Mesenchymal stem cell (in vitro differentiated cells and primary cell): ENCODE measurements around the gene NDUFAF2.

ENCODE experiments used
- DNase-seq: peaks from one replicate; pipeline ENCODE4 v3.0.0-alpha.2; 2013
- H2AFZ ChIP-seq: one replicate; pipeline ENCODE4 v1.6.1; 2013; ENCODE audit warnings: low read depth, mild to moderate bottlenecking, control low read depth, inconsistent platforms, low read length, moderate library complexity
- H2AK5ac ChIP-seq: 2 replicates; pipeline ENCODE4 v1.6.1; 2013; ENCODE audit warnings: low read length, moderate library complexity, mild to moderate bottlenecking, inconsistent platforms; ENCODE audit not compliant: severe bottlenecking
- H2BK120ac ChIP-seq: one replicate; pipeline ENCODE4 v1.6.1; 2013; ENCODE audit warnings: low read depth, mild to moderate bottlenecking, inconsistent platforms, low read length, moderate library complexity
- H2BK12ac ChIP-seq, 2 experiments: one replicate each; pipeline ENCODE4 v1.6.1; 2013; ENCODE audit warnings: inconsistent platforms in 2 of 2, low read length in 2 of 2, mild to moderate bottlenecking in 2 of 2, moderate library complexity in 2 of 2, control low read depth in 1 of 2
- H2BK15ac ChIP-seq: one replicate; pipeline ENCODE4 v1.6.1; 2013; ENCODE audit warnings: mild to moderate bottlenecking, low read depth, inconsistent platforms; ENCODE audit not compliant: poor library complexity, severe bottlenecking
- H2BK5ac ChIP-seq: 2 replicates; pipeline ENCODE4 v1.6.1; 2013; ENCODE audit warnings: low read depth, mild to moderate bottlenecking, low read length, control low read depth, inconsistent platforms; ENCODE audit not compliant: poor library complexity, severe bottlenecking
- H3K14ac ChIP-seq, 2 experiments: one replicate each; pipeline ENCODE4 v1.6.1; 2013; ENCODE audit warnings: inconsistent platforms in 2 of 2, low read length in 2 of 2, control low read depth in 1 of 2, mild to moderate bottlenecking in 1 of 2, moderate library complexity in 1 of 2
- H3K18ac ChIP-seq, 2 experiments: one replicate each; pipeline ENCODE4 v1.6.1; 2013; ENCODE audit warnings: inconsistent platforms in 2 of 2, low read length in 2 of 2, control low read depth in 1 of 2, low read depth in 1 of 2, mild to moderate bottlenecking in 1 of 2
- H3K23ac ChIP-seq, 2 experiments: one replicate each; pipeline ENCODE4 v1.6.1; 2013; ENCODE audit warnings: inconsistent platforms in 2 of 2, low read length in 2 of 2, mild to moderate bottlenecking in 2 of 2, moderate library complexity in 2 of 2, control low read depth in 1 of 2
- H3K27ac ChIP-seq: 2 replicates; pipeline ENCODE4 v1.5.1; 2013; ENCODE audit warnings: mild to moderate bottlenecking, moderate library complexity, low read length, control low read depth, inconsistent platforms; ENCODE audit not compliant: poor library complexity, severe bottlenecking
- H3K27me3 ChIP-seq, 2 experiments: 2 replicates each; pipeline versions ENCODE4 v1.6.1 to v1.7.0; 2013; ENCODE audit warnings: low read length in 2 of 2, mild to moderate bottlenecking in 2 of 2, moderate library complexity in 2 of 2, control low read depth in 1 of 2, inconsistent platforms in 1 of 2; ENCODE audit not compliant: control insufficient read depth in 1 of 2, insufficient read depth in 1 of 2
- H3K36me3 ChIP-seq, 2 experiments: 2 replicates each; pipeline versions ENCODE4 v1.6.1 to v1.7.0; 2013; ENCODE audit warnings: low read length in 2 of 2, control low read depth in 1 of 2, inconsistent platforms in 1 of 2, low read depth in 1 of 2, mild to moderate bottlenecking in 1 of 2; ENCODE audit not compliant: insufficient read depth in 2 of 2, control insufficient read depth in 1 of 2
- H3K4ac ChIP-seq, 2 experiments: one replicate each; pipeline ENCODE4 v1.6.1; 2013; ENCODE audit warnings: inconsistent platforms in 2 of 2, low read length in 2 of 2, mild to moderate bottlenecking in 2 of 2, moderate library complexity in 2 of 2, control low read depth in 1 of 2, low read depth in 1 of 2
- H3K4me1 ChIP-seq: 2 replicates; pipeline ENCODE4 v1.6.1; 2013; ENCODE audit warnings: low read depth, low read length, control low read depth; ENCODE audit not compliant: control insufficient read depth, insufficient read depth
- H3K4me2 ChIP-seq: 2 replicates; pipeline ENCODE4 v1.6.1; 2013; ENCODE audit warnings: low read length, mild to moderate bottlenecking, inconsistent platforms; ENCODE audit not compliant: poor library complexity, severe bottlenecking
- H3K4me3 ChIP-seq, 2 experiments: 2 replicates each; pipeline versions ENCODE4 v1.5.1 to v1.7.0; 2013; ENCODE audit warnings: low read length in 2 of 2, mild to moderate bottlenecking in 2 of 2, control low read depth in 1 of 2, low read depth in 1 of 2; ENCODE audit not compliant: insufficient read depth in 1 of 2
- H3K79me1 ChIP-seq: replicated peaks from 2 replicates; pipeline ENCODE4 v1.6.1; 2013; ENCODE audit warnings: mild to moderate bottlenecking, control low read depth, low read length, inconsistent platforms; ENCODE audit not compliant: poor library complexity, severe bottlenecking
- H3K9ac ChIP-seq: 2 replicates; pipeline ENCODE4 v1.7.0; 2013; ENCODE audit warnings: mild to moderate bottlenecking, low read length, moderate library complexity
- H3K9me3 ChIP-seq: 2 replicates; pipeline ENCODE4 v1.7.0; 2013; ENCODE audit warnings: mild to moderate bottlenecking, low read length; ENCODE audit not compliant: control insufficient read depth
- H4K8ac ChIP-seq: one replicate; pipeline ENCODE4 v1.6.1; 2013; ENCODE audit warnings: inconsistent platforms, mild to moderate bottlenecking, low read length, moderate library complexity
- H4K91ac ChIP-seq: one replicate; pipeline ENCODE4 v1.6.1; 2013; ENCODE audit warnings: mild to moderate bottlenecking, low read length, inconsistent platforms
- WGBS: methylation state at CpG from one replicate; pipeline ENCODE4 v1.1.7; 2013; ENCODE audit warnings: mixed read lengths; 5-methylcytosine and 5-hydroxymethylcytosine counted together

Gene NDUFAF2

GRCh38 chr5:61123145-61123544, 178.1 kb downstream of the NDUFAF2 start:
- H3K4me2 ChIP-seq, result no peak overlapping the region
- no peak overlapping the region for H4K91ac ChIP-seq
- H2AK5ac ChIP-seq, result no peak overlapping the region
- H3K27ac ChIP-seq, result no peak overlapping the region
- H3K4me1 ChIP-seq, result no peaks in the 10 kb centered on the region
- no peak overlapping the region for H2BK5ac ChIP-seq
- DNase-seq, result no peak
- H3K9me3 ChIP-seq, result no peaks in the 10 kb centered on the region
- no peak overlapping the region for H2BK12ac ChIP-seq
- no peak overlapping the region for H2BK120ac ChIP-seq
- H2AFZ ChIP-seq, result no peak overlapping the region
- H3K27me3 ChIP-seq, result no peaks in the 10 kb centered on the region
- no peak overlapping the region for H3K18ac ChIP-seq
- no peak overlapping the region for H3K4me3 ChIP-seq
- peaks cover 1% of the 10 kb centered on the region for H3K79me1 ChIP-seq
- no peak overlapping the region for H3K14ac ChIP-seq
- no peak overlapping the region for H2BK15ac ChIP-seq
- 83% methylated on average over 4 of the region's 4 CpGs for WGBS
- H3K36me3 ChIP-seq, result no peaks in the 10 kb centered on the region
- no peak overlapping the region for H3K23ac ChIP-seq
- H3K9ac ChIP-seq, result no peak overlapping the region
- no peak overlapping the region for H4K8ac ChIP-seq
- no peak overlapping the region for H3K4ac ChIP-seq

DNA sequence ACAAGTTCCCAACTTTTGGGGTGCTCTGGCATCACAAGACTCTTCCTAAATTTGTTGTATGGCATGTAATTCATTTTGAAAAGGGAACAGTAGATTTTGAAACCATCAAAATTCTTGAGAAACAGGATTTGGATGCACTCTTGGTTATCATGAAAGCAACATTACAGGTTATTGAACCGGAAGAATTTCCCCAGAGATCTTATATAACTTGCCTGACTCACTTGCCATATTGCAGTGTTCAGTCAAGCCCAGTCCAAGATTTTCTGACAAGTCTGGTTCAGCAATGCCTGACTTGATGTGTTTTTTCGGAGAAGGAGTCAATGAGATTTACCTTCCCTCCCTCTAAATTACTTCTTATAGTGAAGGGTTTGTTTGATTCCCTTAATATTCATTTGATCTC, 185.3 kb downstream of the NDUFAF2 start:
- H4K91ac ChIP-seq, result no peak overlapping the region
- H3K79me1 ChIP-seq, result no peaks in the 10 kb centered on the region
- no peak overlapping the region for H3K4ac ChIP-seq
- H2AK5ac ChIP-seq, result no peak overlapping the region
- H4K8ac ChIP-seq, result no peak overlapping the region
- no peak overlapping the region for H2AFZ ChIP-seq
- H3K23ac ChIP-seq, result no peak overlapping the region
- H2BK5ac ChIP-seq, result no peak overlapping the region
- H3K14ac ChIP-seq, result no peak overlapping the region
- no peak overlapping the region for H3K9ac ChIP-seq
- no peak overlapping the region for H3K4me2 ChIP-seq
- H3K27me3 ChIP-seq, result no peaks in the 10 kb centered on the region
- no peak overlapping the region for H2BK120ac ChIP-seq
- H3K18ac ChIP-seq, result no peak overlapping the region
- no peak overlapping the region for H3K27ac ChIP-seq
- no peak overlapping the region for H2BK12ac ChIP-seq
- 97% methylated on average over 2 of the region's 2 CpGs for WGBS
- no peaks in the 10 kb centered on the region for H3K36me3 ChIP-seq
- no peaks in the 10 kb centered on the region for H3K4me1 ChIP-seq
- DNase-seq, result no peak
- no peaks in the 10 kb centered on the region for H3K9me3 ChIP-seq
- no peak overlapping the region for H3K4me3 ChIP-seq
- H2BK15ac ChIP-seq, result no peak overlapping the region

DNA sequence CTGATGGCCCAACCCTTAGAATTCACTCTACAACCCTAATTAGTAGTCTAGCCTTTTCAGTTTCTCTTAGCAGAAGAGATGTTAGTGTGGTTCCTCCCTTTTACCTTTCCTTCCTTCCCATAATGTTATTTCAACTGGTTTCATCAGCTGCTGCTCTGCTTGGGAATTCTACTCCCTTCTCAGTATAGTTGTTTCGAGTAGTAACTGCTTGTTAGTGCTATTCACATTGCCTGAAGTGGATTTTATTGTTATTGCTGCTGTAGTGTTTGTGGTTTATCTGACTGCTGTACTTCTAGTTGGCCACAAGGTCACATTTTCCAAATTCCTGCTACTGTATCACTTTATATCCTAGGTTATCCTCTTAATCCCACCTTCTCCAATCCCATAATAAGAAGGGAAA, 187.6 kb downstream of the NDUFAF2 start:
- Histone ChIP-seq H4K8ac (no peak overlapping the region), H3K4ac (no peak overlapping the region), H3K4me3 (no peak overlapping the region), H3K9me3 (no peaks in the 10 kb centered on the region), H3K27me3 (no peaks in the 10 kb centered on the region), H3K27ac (no peak overlapping the region), H2BK5ac (no peak overlapping the region), H2BK15ac (no peak overlapping the region), H2BK120ac (no peak overlapping the region), H3K4me1 (no peaks in the 10 kb centered on the region), H4K91ac (no peak overlapping the region), H2AK5ac (no peak overlapping the region), H3K79me1 (no peaks in the 10 kb centered on the region), H3K9ac (no peak overlapping the region), H2AFZ (no peak overlapping the region), H3K4me2 (no peak overlapping the region), H2BK12ac (no peak overlapping the region), H3K23ac (no peak overlapping the region), H3K18ac (no peak overlapping the region), H3K36me3 (no peaks in the 10 kb centered on the region), H3K14ac (no peak overlapping the region)
- DNase-seq, result peak; percentile 39
- 67% methylated on average over 1 of the region's 1 CpG for WGBS

DNA sequence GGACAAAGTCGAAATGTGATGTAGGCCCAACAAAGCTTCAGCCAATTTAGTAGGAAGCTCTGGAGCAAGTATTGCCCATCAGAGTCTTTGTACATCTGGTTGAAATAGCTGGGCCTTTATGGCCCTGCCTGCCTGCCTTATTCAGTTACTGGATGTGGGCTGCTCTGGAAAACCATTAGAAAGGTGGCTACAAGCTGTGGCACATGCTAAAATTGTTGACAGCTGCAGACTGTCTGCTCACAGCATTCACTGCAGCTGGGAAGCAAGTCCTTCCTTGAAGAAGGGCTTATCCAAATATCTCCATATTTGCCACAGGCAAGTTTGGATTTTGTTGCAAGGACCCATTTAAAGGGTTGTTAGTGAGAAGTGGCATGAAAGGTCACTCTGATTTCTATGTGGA, 192.8 kb downstream of the NDUFAF2 start:
- H2AFZ ChIP-seq, result no peak overlapping the region
- no peak overlapping the region for H3K4ac ChIP-seq
- H2BK5ac ChIP-seq, result no peak overlapping the region
- no peak overlapping the region for H3K18ac ChIP-seq
- H3K14ac ChIP-seq, result no peak overlapping the region
- H4K91ac ChIP-seq, result no peak overlapping the region
- no peak overlapping the region for H2BK12ac ChIP-seq
- no peaks in the 10 kb centered on the region for H3K27me3 ChIP-seq
- no peak overlapping the region for H3K27ac ChIP-seq
- H3K4me1 ChIP-seq, result no peaks in the 10 kb centered on the region
- H3K36me3 ChIP-seq, result no peaks in the 10 kb centered on the region
- H3K79me1 ChIP-seq, result peaks cover 2% of the 10 kb centered on the region
- 94% methylated on average over 1 of the region's 1 CpG for WGBS
- H2BK120ac ChIP-seq, result no peak overlapping the region
- no peak overlapping the region for H3K9ac ChIP-seq
- H2BK15ac ChIP-seq, result no peak overlapping the region
- no peak overlapping the region for H3K23ac ChIP-seq
- H2AK5ac ChIP-seq, result no peak overlapping the region
- H3K9me3 ChIP-seq, result no peaks in the 10 kb centered on the region
- no peak overlapping the region for H4K8ac ChIP-seq
- DNase-seq, result no peak
- no peak overlapping the region for H3K4me2 ChIP-seq
- no peak overlapping the region for H3K4me3 ChIP-seq
